IPS-18c (cell line): ENCODE data around the gene FYN.

Experiments used
- H3K4me3 ChIP-seq: 2 replicates; pipeline ENCODE4 v1.7.0; 2013; ENCODE audit warnings: low read depth, mild to moderate bottlenecking, low read length, moderate library complexity; ENCODE audit not compliant: insufficient read depth
- H3K9me3 ChIP-seq: one replicate; pipeline ENCODE4 v1.6.1; 2013; ENCODE audit warnings: mild to moderate bottlenecking, low read length, moderate library complexity; ENCODE audit not compliant: control insufficient read depth, insufficient read depth

The FYN gene

GRCh38 chr6:111761212-111761611, 112.0 kb downstream of the FYN start:
- no peak overlapping the region for H3K4me3 ChIP-seq
- no peaks in the 10 kb centered on the region for H3K9me3 ChIP-seq

- Histone ChIP-seq H3K4me3 (no peak overlapping the region), H3K9me3 (no peaks in the 10 kb centered on the region)
Measured at GRCh38 chr6:111759836-111760785, 113.1 kb downstream of the FYN start.

- no peak overlapping the region for H3K4me3 ChIP-seq
Measured at GRCh38 chr6:111759331-111759835, 113.9 kb downstream of the FYN start.

GRCh38 chr6:111758608-111759329, 114.5 kb downstream of the FYN start:
- H3K4me3 ChIP-seq: no peak overlapping the region
- H3K9me3 ChIP-seq: no peaks in the 10 kb centered on the region

More at GRCh38 chr6:111759331-111759835, 113.9 kb downstream of the FYN start:
- no peaks in the 10 kb centered on the region for H3K9me3 ChIP-seq

DNA sequence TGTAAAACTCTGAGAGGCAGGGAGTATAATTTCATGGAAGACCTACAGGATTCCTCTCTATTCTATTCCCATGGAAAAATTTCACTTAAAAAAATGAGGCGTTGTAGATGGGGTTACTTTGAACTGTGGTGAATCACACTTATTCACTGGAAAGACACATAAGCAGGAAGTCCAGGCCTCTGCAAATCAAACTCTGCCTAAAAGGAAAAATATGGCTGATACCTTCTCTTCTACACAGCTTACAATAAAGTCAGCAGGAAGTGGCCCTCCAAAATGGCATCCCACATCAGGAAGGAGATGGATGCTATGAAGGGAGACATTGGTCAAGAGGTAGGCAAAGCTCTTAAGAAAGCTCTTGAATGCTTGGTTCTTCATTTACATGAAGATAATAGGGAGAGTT, 115.9 kb downstream of the FYN start:
- Histone ChIP-seq H3K9me3 (no peaks in the 10 kb centered on the region), H3K4me3 (no peak overlapping the region)

DNA sequence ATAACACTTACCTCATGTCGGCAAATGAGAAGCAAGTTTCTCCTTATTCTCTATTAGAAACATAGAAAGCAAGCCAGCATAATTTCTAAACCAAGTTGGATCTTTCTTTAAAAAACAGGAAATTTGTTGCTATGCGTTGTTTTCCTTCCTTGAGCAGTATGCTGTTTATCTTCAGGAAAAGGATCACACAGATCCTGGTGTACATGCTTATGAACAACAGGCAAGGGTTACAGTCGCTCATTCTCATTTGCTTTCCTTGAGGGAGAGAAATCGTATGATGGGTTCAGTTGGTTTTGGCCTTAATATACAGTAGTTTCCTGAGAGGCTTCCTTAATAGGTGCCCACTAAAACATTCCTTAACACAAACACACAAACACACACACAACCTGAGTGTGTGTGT, 118.8 kb downstream of the FYN start:
- no peaks in the 10 kb centered on the region for H3K9me3 ChIP-seq
- H3K4me3 ChIP-seq: no peak overlapping the region

DNA sequence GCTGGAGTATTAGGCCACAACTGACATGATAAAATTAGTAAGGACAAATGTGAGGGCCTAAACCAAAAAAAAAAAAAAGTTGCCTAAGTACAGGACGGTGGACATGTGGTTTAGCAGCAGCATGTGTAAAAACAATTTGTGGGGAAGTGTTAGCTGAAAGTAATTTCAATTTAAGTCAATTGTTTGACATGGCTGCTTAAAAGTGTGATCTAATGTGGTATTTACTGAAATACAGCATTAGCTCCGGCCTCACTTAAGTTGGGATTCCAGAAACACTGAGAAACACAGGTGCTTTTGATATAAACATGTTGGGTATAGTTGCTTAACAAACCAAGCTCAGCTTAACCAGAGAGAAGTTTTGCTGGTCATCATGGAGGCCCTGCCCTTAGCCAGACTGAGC, 119.7 kb downstream of the FYN start:
- Histone ChIP-seq H3K4me3 (no peak overlapping the region), H3K9me3 (no peaks in the 10 kb centered on the region)

GRCh38 chr6:111752476-111752875, 120.8 kb downstream of the FYN start:
- no peak overlapping the region for H3K4me3 ChIP-seq
- no peaks in the 10 kb centered on the region for H3K9me3 ChIP-seq

DNA sequence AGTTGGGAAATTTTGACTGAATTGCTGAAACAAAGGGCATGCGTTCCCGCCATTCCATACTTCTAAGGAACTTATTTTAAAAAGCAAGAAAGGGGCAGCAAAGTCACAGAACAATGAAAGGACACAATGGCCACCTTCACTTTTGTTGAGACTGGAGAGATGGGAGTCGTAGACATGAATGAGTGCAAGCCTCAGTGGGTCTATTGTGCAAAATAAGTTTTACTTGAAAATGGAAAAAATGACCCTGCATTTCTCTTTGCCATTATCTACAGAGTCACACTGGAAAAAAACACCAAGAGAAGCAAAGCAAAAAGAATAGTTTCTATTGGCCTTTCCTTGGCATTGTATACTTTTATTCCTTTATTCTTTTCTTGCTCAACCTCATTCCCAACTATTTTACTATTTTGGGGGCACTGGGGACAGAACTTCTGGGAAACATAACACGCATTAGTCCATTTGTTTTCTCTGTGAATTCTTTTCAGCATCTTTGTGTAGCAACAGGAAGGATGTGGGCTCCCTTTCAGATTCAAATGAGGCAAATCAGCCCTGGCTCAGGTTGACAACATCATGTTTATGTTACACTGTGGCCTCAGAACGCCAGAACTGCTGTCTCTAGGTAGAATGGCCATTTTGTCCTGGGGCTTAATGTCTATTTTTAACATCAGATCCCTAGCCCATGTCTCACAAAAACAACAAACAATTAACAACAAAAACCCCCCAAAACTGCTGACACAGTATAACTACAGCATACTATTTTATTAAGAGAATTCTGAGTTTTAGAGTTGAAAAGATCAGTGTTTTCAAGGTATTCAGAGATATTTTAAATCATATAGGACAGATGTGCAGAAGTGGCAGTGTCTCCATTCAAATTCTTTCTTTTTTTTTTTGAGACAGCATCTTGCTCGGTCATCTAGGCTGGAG, 122.2 kb downstream of the FYN start:
- H3K4me3 ChIP-seq: no peak overlapping the region
- H3K9me3 ChIP-seq: no peaks in the 10 kb centered on the region

DNA sequence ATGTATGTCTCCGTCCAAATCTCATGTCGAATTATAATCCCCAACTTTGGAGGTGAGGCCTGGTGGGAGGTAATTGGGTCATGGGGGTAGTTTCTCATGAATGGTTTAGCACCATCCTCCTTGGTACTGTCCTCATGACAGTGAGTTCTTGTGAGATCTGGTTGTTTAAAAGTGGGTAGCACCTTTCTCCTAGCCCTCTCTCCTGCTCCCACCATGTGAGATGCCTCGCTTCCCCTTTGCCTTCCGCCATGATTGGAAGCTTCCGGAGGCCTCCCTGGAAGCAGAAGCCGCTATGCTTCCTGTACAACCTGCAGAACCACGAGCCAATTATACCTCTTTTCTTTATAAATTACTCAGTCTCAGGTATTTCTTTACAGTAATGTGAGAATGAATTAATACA, 123.1 kb downstream of the FYN start:
- Histone ChIP-seq H3K4me3 (no peak overlapping the region), H3K9me3 (no peaks in the 10 kb centered on the region)

- no peak overlapping the region for H3K4me3 ChIP-seq
- no peaks in the 10 kb centered on the region for H3K9me3 ChIP-seq
Measured at GRCh38 chr6:111748231-111748647, 125.0 kb downstream of the FYN start.

DNA sequence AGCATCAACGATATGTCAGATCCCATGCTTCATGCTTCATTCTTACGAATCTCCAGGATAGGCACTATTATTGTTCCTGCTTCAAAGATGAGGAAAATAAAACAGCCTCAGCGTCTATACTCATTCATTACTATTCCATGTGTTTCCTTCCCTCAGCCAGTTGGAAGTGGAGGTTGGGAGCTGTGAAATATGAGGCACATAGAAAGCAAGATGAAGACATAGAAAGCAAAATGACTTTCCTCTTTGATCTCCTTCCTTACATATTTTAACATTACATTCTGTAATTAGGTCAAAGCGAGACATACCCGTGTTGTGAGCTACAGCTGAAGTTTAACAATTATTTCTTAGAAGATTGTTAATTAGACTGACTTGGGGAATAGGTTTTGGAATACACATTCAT, 125.4 kb downstream of the FYN start:
- Histone ChIP-seq H3K9me3 (no peaks in the 10 kb centered on the region), H3K4me3 (no peak overlapping the region)

DNA sequence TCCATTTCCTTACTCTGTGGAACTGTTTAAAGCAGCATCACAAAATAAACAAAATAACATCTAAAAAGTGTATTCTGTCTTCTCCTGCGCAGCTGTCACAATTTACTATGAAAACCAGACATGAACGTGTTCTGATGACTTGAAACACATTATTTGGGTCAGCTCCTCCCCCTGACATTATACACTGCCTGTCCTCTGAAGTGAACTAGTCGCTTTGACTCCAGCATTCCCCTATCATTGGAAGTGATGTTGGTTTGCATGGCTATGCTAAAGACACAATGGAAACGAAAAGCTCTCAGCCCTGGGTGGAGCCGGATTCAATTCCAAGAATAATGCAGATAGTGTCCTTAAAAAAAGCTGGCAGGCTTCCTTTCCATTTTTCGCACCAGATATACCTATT, 125.9 kb downstream of the FYN start:
- Histone ChIP-seq H3K9me3 (no peaks in the 10 kb centered on the region), H3K4me3 (no peak overlapping the region)

- Histone ChIP-seq H3K4me3 (no peak overlapping the region), H3K9me3 (no peaks in the 10 kb centered on the region)
Measured at GRCh38 chr6:111746983-111747382, 126.3 kb downstream of the FYN start.

DNA sequence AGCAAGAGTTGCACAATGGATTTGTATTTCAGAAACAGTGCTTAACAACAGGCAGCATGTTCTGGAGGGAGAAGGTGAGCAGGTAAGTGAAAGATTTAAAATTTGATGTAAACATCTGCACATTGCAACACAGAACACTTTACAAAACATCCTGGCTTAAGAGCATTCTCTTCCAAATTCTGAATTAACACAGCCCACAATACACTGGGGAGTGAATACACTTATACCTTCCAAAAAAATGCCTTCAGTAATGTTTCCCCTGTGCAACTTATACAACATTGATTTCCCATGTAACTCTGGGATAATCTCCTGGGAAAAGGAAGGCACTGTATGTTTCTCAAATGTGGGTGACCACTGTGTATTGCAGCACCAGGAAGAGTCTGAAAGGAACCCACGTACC, 127.6 kb downstream of the FYN start:
- H3K9me3 ChIP-seq: no peaks in the 10 kb centered on the region
- no peak overlapping the region for H3K4me3 ChIP-seq

GRCh38 chr6:111745186-111745585, 128.1 kb downstream of the FYN start:
- Histone ChIP-seq H3K9me3 (no peaks in the 10 kb centered on the region), H3K4me3 (no peak overlapping the region)
